Testis (tissue), 3 donors: ENCODE measurements around the gene DHX38. TPM values are rescaled to one million over a fixed set of nuclear protein-coding genes. Genes with fewer than 3 reads are reported as not detected.
"Not testable (repeated sequence)": the region's sequence is repeated elsewhere in the genome, so short reads cannot be mapped to it uniquely, and the experiment has no call there.

Experiments
- DNase-seq: peaks from one replicate; pipeline ENCODE4 v3.0.0-alpha.2; 2019
- H3K27ac ChIP-seq, 2 donors: fragments of 200-600 bp; sonication (generic); one replicate each; pipeline ENCODE4 v1.5.1; 2019
- H3K27me3 ChIP-seq: fragments of 200-600 bp; sonication (generic); one replicate; pipeline ENCODE4 v1.5.1; 2019
- H3K36me3 ChIP-seq: fragments of 200-600 bp; sonication (generic); one replicate; pipeline ENCODE4 v1.5.1; 2017; ENCODE audit warnings: low read depth; ENCODE audit errors: missing control alignments
- H3K4me1 ChIP-seq: fragments of 200-600 bp; sonication (generic); one replicate; pipeline ENCODE4 v1.5.1; 2019
- H3K4me3 ChIP-seq, 2 donors: fragments of 200-600 bp; sonication (generic); one replicate each; pipeline ENCODE4 v1.5.1; 2017 to 2019
- H3K9me3 ChIP-seq: fragments of 200-600 bp; sonication (generic); one replicate; pipeline ENCODE4 v1.5.1; 2017
- CTCF ChIP-seq, 3 experiments: fragments of 450-650 bp in 2 of 3; fragments of 200-600 bp in 1 of 3; sonication (generic) in 1 of 3; IDR thresholded peaks; one replicate each; pipeline ENCODE4 v1.5.1; 2016 to 2019; ENCODE audit warnings: antibody characterized with exemption in 3 of 3, mild to moderate bottlenecking in 2 of 3, moderate library complexity in 1 of 3
- POLR2A ChIP-seq: fragments of 450-650 bp; IDR thresholded peaks from one replicate; pipeline ENCODE4 v1.6.1; 2017; ENCODE audit warnings: antibody characterized with exemption, mild to moderate bottlenecking, moderate library complexity
- WGBS, 2 donors: methylation state at CpG; one replicate each; pipeline ENCODE4 v1.1.5; 2018; 5-methylcytosine and 5-hydroxymethylcytosine counted together
- intact Hi-C: fragments of 100-400 bp; cut with DNase I; formaldehyde crosslinking; loops from one replicate; pipeline ENCODE4 v1.15.1; 2023; ENCODE audit warnings: low total_unique reads
- polyA plus RNA-seq: library from polyadenylated mRNA; stranded (reverse); fragments of 350-450 nt; fragmentation: Illumina TruSeq; extraction: RNeasy Lipid Tissue Mini Kit (QIAGEN cat#74804); gene quantifications from one replicate; pipeline ENCODE4 v1.2.3, GENCODE V29; 2014; ENCODE audit warnings: low read depth, low replicate concordance; ENCODE audit not compliant: insufficient read depth
- total RNA-seq, 2 donors: library from RNA; depleted of rRNA; stranded (reverse); fragments of >200 nt; gene quantifications; one replicate each; pipeline ENCODE4 v1.2.3, GENCODE V29; 2016

DHX38 gene
- total and polyA plus RNA-seq, 3 donors from 2014 or later, result 64.5 to 102 (median 95.0) TPM

DNA sequence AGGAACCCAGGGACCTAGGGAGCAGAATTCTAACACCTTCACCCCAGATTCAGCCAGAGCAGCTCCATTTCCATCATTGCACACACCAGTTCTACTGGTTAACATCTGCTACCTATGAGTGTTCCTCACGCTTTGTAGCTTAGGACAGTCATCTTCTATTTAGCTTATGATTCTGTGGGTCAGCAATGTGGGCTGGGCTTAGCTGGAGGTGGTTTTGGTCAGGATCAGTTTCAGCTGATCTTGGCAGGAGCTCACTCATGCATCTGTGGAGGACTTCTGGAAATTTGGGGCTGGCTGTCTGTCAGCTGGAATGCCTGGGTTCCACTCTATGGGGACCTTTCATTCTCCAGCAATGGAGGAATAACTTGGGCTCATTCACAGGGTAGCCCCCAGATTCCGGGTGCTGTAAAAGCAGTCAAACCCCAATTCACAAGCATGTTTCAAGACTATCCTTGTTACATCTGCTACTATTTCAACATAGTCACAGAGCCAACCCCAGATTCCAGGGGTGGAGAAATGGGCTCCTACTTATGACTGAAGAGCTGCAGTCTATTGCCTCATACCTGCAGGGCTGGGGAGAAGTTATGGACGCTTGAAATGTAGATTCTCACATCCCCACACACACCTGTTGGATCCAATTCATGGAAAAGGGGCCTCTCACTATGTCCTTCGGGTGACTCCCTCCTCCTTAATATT lies 42.7 kb upstream of the DHX38 start:
- WGBS, 2 donors, result 87 to 91% methylated on average over 4 of the region's 4 CpGs
- intact Hi-C loops, result no loop called here
- no peaks in the 10 kb centered on the region for H3K9me3 ChIP-seq
- no peaks in the 10 kb centered on the region for H3K4me1 ChIP-seq
- H3K27ac ChIP-seq, result no peak overlapping the region
- no peaks in the 10 kb centered on the region for H3K27me3 ChIP-seq
- DNase-seq, result no peak
- H3K36me3 ChIP-seq, result no peaks in the 10 kb centered on the region
- no peak for TF ChIP-seq POLR2A
- TF ChIP-seq CTCF (IDR thresholded peaks at IDR 0.05), result no peak
- H3K4me3 ChIP-seq, result no peak overlapping the region

GRCh38 chr16:72051818-72052217 lies 41.8 kb upstream of the DHX38 start:
- TF ChIP-seq CTCF (IDR thresholded peaks at IDR 0.05) (no peak), POLR2A (no peak)
- Histone ChIP-seq H3K9me3 (no peaks in the 10 kb centered on the region), H3K27me3 (no peaks in the 10 kb centered on the region), H3K36me3 (no peaks in the 10 kb centered on the region), H3K4me3 (no peak overlapping the region), H3K4me1 (no peaks in the 10 kb centered on the region), H3K27ac (no peak overlapping the region)
- intact Hi-C loops, result no loop called here
- 83 to 92% methylated on average over 2 of the region's 2 CpGs for WGBS, 2 donors
- DNase-seq, result no peak

DNA sequence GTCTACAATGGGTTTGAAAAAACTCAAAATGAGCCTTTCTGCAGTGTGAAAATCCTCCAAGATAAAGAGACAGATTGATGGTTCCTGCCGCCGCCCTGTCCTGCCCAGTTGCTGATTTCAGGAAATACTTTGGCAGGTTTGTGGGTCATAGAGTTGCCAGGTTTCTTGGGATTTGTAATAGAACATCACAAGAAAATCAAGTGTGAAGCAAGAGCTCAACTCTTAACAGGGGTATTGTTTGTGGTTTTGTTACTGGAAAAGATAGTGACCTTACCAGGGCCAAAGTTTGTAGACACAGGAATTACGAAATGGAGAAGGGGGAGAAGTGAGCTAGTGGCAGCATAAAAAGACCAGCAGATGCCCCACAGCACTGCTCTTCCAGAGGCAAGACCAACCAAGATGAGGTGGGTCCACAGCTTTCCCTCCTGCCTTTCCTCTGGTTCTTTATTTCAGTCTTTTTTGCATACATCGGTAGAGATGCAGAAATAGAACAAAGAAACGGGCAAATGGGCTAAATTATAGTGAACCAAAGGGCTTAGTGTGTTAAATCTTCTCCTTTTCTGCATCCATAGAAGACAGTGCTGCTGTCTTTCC lies 39.3 kb upstream of the DHX38 start, which contains the start of gene HP:
Gene HP, plus strand, starts transcription at position 252 of the 594 bp plus-strand sequence. Its CDS starts 148 bp downstream, at position 400.
- H3K9me3 ChIP-seq, H3K27me3 ChIP-seq, DNase-seq, H3K27ac ChIP-seq, H3K4me1 ChIP-seq, intact Hi-C loops, H3K4me3 ChIP-seq, H3K36me3 ChIP-seq: not testable (repeated sequence)
- 80 to 83% methylated on average over 5 of the region's 5 CpGs for WGBS, 2 donors

GRCh38 chr16:72055911-72056310 lies 37.7 kb upstream of the DHX38 start:
- TF ChIP-seq POLR2A (no peak), CTCF (IDR thresholded peaks at IDR 0.05) (no peak)
- intact Hi-C loops, result no loop called here
- Histone ChIP-seq H3K27ac (no peak overlapping the region), H3K27me3 (no peaks in the 10 kb centered on the region), H3K4me3 (no peak overlapping the region), H3K36me3 (no peaks in the 10 kb centered on the region), H3K9me3 (no peaks in the 10 kb centered on the region), H3K4me1 (no peaks in the 10 kb centered on the region)
- no peak for DNase-seq
- 71 to 86% methylated on average over 4 of the region's 4 CpGs for WGBS, 2 donors

DNA sequence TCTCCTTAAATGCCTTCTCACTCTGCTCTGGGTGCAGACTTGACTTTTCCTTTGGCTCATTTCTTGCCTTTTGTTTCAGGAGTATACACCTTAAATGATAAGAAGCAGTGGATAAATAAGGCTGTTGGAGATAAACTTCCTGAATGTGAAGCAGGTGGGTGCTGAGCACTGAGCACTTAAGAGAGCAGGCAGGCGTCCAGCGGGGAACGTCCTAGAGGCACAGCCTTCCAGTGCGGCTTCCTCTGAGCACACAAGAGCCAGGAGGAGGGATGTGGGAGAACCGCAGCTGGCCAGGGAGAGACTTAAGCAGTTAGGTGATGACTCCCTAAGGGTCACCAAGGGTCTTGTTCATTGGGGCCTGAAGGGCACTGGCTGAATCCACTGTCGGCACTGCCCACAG lies 36.3 kb upstream of the DHX38 start:
- H3K9me3 ChIP-seq, H3K36me3 ChIP-seq, DNase-seq, H3K4me3 ChIP-seq, intact Hi-C loops, H3K27me3 ChIP-seq, H3K27ac ChIP-seq, H3K4me1 ChIP-seq: not testable (repeated sequence)
- whole genome bisulfite sequencing, 2 donors, result 38% methylated on average over 1 of the region's 6 CpGs; no CpG with 5 or more reads in 1 of the 2 donors

- H3K27me3 ChIP-seq, H3K9me3 ChIP-seq, H3K27ac ChIP-seq, H3K36me3 ChIP-seq, H3K4me3 ChIP-seq, H3K4me1 ChIP-seq, DNase-seq, intact Hi-C loops: not testable (repeated sequence)
- WGBS, 2 donors, result 76 to 81% methylated on average over 7 of the region's 7 CpGs
Observed at GRCh38 chr16:72059060-72059459, 34.6 kb upstream of the DHX38 start.
